Ammon's horn (tissue), 1 donor: ENCODE data around the gene PKD1L1.
A peak's percentile ranks its signal among the peaks of the same experiment; 100 is the strongest.
"Not testable (repeated sequence)": the region's sequence is repeated elsewhere in the genome, so short reads cannot be mapped to it uniquely, and the experiment has no call there.

Experiments used
- DNase-seq: peaks from one replicate; pipeline ENCODE4 v3.0.0-alpha.2; 2016; ENCODE audit warnings: low spot score

PKD1L1 gene

GRCh38 chr7:47962262-47962661 is 14.0 kb upstream of the PKD1L1 start:
- no peak for DNase-seq

- DNase-seq = no peak
Observed at GRCh38 chr7:47957156-47957555, 8.9 kb upstream of the PKD1L1 start.

GRCh38 chr7:47956220-47956619 is 8.0 kb upstream of the PKD1L1 start:
- no peak for DNase-seq

GRCh38 chr7:47954231-47954911 is 6.1 kb upstream of the PKD1L1 start:
- DNase-seq = no peak

GRCh38 chr7:47953822-47954221 is 5.6 kb upstream of the PKD1L1 start:
- no peak for DNase-seq

GRCh38 chr7:47952224-47952623 is 4.0 kb upstream of the PKD1L1 start:
- no peak for DNase-seq

GRCh38 chr7:47951374-47951773 is 3.1 kb upstream of the PKD1L1 start:
- no peak for DNase-seq

GRCh38 chr7:47950714-47951113 is 2.4 kb upstream of the PKD1L1 start:
- no peak for DNase-seq

- no peak for DNase-seq
Observed at GRCh38 chr7:47949703-47950102, 1.4 kb upstream of the PKD1L1 start.

- DNase-seq = no peak
Observed at GRCh38 chr7:47947355-47947749, 914 bp downstream of the PKD1L1 start.

- DNase-seq = no peak
Observed at GRCh38 chr7:47946581-47947354, 1.5 kb downstream of the PKD1L1 start.

- peak; percentile 77 for DNase-seq
Observed at GRCh38 chr7:47945261-47946015, 2.8 kb downstream of the PKD1L1 start.

- no peak for DNase-seq
Observed at GRCh38 chr7:47944536-47945260, 3.6 kb downstream of the PKD1L1 start.

GRCh38 chr7:47943676-47944474 is 4.4 kb downstream of the PKD1L1 start:
- DNase-seq = no peak

- DNase-seq = not testable (repeated sequence)
Observed at GRCh38 chr7:47942651-47943050, 5.6 kb downstream of the PKD1L1 start.

- DNase-seq = no peak
Observed at GRCh38 chr7:47942132-47942531, 6.1 kb downstream of the PKD1L1 start.

- no peak for DNase-seq
Observed at GRCh38 chr7:47941136-47941844, 7.0 kb downstream of the PKD1L1 start.

- no peak for DNase-seq
Observed at GRCh38 chr7:47940088-47941013, 7.9 kb downstream of the PKD1L1 start.

- no peak for DNase-seq
Observed at GRCh38 chr7:47939425-47940036, 8.7 kb downstream of the PKD1L1 start.
